Measurements from ENCODE around the gene TNFSF12.
"Not testable (repeated sequence)": the region's sequence is repeated elsewhere in the genome, so short reads cannot be mapped to it uniquely, and the experiment has no call there.

TNFSF12 gene

DNA sequence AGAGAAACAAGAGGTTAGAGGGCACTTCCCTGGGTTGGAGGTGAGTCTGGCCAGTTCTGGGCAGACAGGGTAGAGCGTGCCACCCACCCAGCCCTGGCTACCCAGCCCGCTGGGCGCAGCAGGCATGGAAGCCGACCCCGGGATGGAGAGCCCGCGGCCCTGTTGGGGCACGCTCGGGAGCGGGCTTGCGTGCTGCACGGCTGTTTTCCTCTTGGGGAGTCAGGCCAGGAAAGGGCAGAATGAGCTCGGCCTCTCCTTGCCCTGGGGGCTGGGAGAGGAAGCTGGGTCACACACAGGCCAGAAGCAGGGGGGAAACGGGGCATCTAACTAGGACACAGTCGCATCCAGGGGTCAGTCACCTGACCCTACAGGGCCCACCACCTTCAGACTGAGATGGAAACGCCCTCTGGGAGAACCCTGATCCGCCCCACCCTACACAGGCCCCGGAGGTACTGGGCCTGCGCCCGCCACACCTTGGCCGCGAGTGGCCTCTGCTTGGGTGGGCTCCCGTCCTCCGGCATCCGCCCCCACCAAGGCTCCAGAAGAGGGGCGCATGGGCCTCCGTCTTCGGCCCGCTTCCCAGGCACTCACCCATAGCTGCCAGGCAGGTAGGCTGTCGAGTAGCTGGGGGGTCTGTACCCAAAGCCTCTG lies 39.8 kb downstream of the TNFSF12 start:
- no peak for DNase-seq

DNA sequence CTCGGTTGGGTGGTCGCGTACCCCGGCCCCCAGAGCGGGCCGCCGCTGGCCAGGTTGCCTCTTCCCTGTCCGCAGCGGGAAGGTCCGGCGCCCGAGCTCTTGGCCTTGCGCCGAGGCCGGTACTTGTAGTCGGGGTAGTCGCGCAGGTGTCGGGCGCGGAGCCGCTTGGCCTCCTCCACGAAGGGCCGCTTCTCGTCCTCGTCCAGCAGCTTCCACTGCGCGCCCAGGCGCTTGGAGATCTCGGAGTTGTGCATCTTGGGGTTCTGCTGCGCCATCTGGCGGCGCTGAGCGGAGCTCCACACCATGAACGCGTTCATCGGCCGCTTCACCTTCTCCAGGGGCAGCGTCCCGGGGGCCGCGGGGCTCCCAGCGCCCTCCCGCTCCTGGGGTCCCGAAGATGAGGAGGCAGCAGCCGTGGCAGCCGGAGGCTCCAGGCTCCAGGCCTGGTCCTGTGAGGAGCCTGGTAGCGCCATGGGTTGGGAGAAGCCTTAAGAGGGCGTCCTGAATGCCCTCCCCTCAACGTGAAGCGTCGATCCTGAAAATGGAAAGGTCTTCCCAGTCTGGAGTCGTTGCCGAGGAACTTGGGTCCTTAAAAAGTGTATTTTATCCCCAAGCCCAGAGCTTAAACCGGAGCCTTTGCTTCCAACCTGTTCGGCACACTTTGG lies 40.5 kb downstream of the TNFSF12 start:
- DNase-seq, result peak; percentile 67

DNA sequence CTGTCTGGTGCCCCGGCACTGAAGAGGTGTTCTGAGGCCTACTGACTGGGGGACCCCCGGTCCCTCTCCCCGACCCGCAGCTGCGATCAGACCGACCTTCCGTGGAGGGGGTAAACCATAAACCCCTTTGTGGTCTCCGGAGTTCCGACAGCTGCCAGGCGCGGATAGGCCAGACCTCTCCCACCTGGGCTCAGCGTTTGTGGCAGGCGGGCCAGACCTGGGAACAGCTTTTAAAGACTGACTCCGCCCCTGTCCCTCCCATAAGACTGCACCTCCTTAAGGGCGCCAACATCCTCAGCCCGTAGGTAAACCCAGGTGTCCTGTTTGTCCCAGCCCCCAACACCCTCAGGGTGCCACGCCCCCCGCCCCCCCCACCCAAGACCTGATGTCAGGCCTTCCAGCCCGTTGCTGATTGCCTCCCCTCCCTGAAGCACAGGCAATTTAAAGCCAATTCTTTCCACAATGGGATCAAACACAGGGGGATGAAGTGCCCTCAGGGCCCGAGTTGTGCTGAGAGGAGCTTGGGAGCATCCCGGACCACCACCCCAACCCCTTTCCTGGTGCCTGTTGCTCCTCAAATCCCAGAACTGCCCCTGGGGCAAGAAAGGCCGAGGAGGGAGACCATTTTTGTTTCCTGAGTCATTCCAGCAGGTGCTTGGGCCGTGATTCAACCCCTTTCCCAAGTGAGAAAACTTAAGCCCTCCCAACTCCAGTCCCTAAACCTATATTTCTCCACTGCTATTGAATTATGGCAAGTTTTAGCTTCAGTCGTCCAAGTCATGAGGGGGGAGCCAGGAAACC lies 41.2 kb downstream of the TNFSF12 start, which contains the start of gene SOX15:
Gene SOX15, minus strand, starts transcription at position 204 of the 801 bp plus-strand sequence. CDS start 418 bp downstream, outside the sequence.
- DNase-seq, result no peak

DNA sequence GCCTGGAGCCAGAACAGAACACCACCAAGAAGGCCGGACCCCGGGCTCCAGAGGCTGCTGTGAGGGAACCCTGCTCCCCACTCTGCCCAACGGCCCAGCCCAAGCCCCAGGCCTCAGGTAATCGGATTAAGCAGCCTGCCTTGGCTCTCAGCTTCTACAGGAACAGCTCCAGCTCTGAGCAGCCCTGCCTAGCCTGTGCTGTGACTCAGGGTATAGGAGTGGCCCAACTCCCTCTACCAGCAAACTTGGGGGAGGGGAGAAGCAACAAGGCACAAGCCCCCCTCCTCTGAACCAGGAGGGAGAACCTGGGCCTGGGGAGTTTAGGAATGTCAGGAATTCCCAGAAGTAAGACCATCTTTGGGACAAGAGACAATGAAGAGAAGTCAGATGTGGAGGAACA lies 41.9 kb downstream of the TNFSF12 start:
- no peak for DNase-seq

DNA sequence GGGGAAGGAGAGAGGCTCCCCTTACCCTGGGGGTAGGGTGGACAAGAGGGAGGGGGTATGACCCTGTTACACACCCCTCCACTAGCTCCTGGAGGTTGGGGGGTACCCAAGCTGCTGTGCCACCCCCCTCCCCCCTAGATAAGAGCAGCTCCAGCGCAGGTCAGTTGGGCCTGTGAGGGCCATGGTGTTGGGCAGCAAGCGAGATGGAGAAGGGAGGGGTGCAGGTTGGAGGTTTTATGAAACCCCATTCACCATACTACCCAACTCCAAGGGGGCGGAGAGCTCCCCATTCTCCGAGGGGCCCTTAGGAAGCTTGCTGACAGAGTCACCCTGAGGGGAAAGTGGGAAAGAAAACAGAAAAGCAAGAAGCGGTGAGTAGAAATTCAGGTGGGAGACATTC lies 42.7 kb downstream of the TNFSF12 start:
- no peak for DNase-seq

DNA sequence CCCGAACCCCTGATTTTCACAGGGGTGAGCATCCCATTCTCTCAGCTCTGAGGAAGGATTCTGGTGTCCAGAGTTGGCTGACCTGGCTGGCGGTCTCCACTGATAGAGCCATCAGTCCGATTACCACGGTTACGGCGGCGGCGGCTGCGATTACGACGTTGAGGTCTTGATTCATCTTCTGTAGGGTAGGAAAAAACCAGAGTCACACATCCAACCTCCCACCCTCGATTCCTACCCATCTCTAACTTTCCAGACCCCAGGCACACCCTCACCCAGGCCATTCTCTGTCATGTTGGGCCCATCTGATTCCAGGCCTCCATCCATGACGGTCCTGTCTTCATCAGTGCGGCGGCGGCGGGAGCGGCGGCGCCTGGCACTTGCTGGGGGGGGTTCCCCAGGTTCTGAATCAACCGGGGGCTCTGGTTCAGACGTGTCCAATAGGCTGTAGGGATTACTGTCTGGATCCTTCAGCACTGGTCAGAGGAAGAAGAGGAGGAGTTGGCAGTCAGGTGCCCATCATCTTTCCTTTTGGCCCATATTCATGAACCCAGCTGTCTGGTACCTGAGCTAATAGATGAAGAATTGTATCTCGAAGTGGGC lies 43.7 kb downstream of the TNFSF12 start:
- no peak for DNase-seq

DNA sequence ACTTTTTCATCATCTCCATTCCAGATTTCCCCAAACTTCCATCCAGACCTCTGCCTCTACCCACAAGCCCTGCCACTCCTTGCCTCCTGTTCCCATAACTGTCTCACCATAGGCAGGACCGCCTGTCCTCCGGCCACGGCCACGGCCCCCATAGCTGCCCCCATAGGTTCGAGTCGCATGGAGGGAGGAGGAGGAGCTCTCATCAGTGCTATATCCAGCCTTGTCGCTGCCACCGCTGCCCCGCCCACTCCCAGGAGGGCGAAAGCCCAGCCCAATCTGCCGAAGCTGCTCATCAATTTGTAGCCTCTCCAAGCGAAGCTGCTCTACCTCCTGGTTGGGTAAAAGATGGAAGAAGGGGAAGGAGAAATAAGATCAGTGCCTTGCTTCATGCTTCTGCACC lies 44.4 kb downstream of the TNFSF12 start:
- no peak for DNase-seq

DNA sequence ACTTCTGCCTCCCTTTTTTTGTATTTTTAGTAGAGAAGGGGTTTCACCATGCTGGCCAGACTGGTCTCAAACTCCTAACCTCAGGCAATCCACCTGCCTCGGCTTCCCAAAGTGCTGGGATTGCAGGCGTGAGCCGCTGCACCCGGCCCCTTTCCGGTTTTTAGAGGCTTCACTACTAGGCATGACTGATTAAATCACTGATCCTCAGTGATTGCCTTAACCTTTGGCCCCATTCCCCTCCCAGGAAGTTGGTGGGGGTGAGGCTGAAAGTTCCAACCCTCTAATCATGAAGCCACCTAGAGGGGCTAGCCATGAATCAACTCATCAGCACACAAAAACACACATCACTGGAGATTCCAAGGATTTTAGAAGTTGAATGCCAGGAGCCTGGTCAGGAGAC lies 48.7 kb downstream of the TNFSF12 start:
- not testable (repeated sequence) for DNase-seq

DNA sequence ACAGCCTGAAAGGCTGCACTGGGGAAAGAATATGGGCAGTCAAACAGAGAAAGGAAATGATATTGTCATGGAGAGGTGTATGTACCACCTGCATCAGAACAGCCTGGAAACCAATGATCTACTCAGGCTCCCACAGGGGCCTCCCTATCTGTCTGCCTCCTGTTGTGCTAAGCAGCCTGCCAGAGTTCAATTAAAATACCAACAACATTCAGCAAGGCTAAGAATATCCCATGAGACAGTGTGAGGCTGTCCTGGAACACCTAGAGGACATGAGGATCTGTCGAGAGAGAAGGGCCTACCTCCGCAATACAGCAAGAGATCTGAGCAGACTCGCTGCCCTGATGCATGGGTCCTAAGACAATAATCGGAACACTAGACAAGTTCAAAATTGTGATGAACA lies 57.4 kb downstream of the TNFSF12 start:
- DNase-seq, result no peak

Measured in stimulated activated CD4-positive, alpha-beta T cell treated with anti-CD3 and anti-CD28 coated beads, Interleukin-4, amount 100 ng/mL, for 24 hours (primary cell).